Smooth muscle cell (in vitro differentiated cells): ENCODE measurements around the gene VPS13D. TPM values are rescaled to one million over a fixed set of nuclear protein-coding genes. Genes with fewer than 3 reads are reported as not detected.

ENCODE experiments used
- DNase-seq: peaks from one replicate; lab custom pipeline; 2025; ENCODE audit not compliant: unreplicated experiment; lab: John Stamatoyannopoulos, UW
- H2AFZ ChIP-seq: fragments of 200-600 bp; sonication (generic); 2 replicates; pipeline ENCODE4 v1.6.0; 2016; ENCODE audit warnings: antibody characterized with exemption, low read depth, mild to moderate bottlenecking
- H3F3A ChIP-seq: fragments of 200-600 bp; sonication (generic); 2 replicates; pipeline ENCODE4 v1.6.0; 2017; ENCODE audit warnings: antibody characterized with exemption, low read depth
- H3K27ac ChIP-seq: fragments of 200-600 bp; sonication (generic); 2 replicates; pipeline ENCODE4 v1.5.1; 2016; ENCODE audit warnings: low read depth, mild to moderate bottlenecking
- H3K27me3 ChIP-seq: fragments of 200-600 bp; sonication (generic); 2 replicates; pipeline ENCODE4 v1.6.1; 2016; ENCODE audit warnings: low read depth, mild to moderate bottlenecking
- H3K36me3 ChIP-seq: fragments of 200-600 bp; sonication (generic); 2 replicates; pipeline ENCODE4 v1.5.1; 2016; ENCODE audit warnings: low read depth
- H3K4me1 ChIP-seq: fragments of 200-600 bp; sonication (generic); 2 replicates; pipeline ENCODE4 v1.5.1; 2016; ENCODE audit warnings: low read depth
- H3K4me2 ChIP-seq: fragments of 200-600 bp; sonication (generic); 2 replicates; pipeline ENCODE4 v1.6.0; 2016; ENCODE audit warnings: mild to moderate bottlenecking
- H3K4me3 ChIP-seq: fragments of 200-600 bp; sonication (generic); 2 replicates; pipeline ENCODE4 v1.5.1; 2016; ENCODE audit warnings: mild to moderate bottlenecking
- H3K79me2 ChIP-seq: fragments of 200-600 bp; sonication (generic); 2 replicates; pipeline ENCODE4 v1.6.0; 2016; ENCODE audit warnings: low read depth, mild to moderate bottlenecking
- H3K9ac ChIP-seq: fragments of 200-600 bp; sonication (generic); 2 replicates; pipeline ENCODE4 v1.6.0; 2016; ENCODE audit warnings: low read depth
- H3K9me3 ChIP-seq: fragments of 200-600 bp; sonication (generic); replicated peaks from 2 replicates; pipeline ENCODE4 v1.5.1; 2016; ENCODE audit warnings: low read depth
- H4K20me1 ChIP-seq: fragments of 200-600 bp; sonication (generic); 2 replicates; pipeline ENCODE4 v1.6.0; 2016; ENCODE audit warnings: low read depth
- WGBS: methylation state at CpG from one replicate; pipeline ENCODE4 v1.1.7; 2016; ENCODE audit warnings: low lambda C conversion rate; 5-methylcytosine and 5-hydroxymethylcytosine counted together
- polyA plus RNA-seq: library from polyadenylated mRNA; unstranded; fragments of >200 nt; fragmentation: Nextera tagmentation; extraction: Ambion mirVana; gene quantifications from 2 replicates; pipeline ENCODE4 v1.2.1, GENCODE V29; 2016
- total RNA-seq: library from RNA; depleted of rRNA; stranded (reverse); fragments of >200 nt; gene quantifications from 2 replicates; pipeline ENCODE4 v1.2.3, GENCODE V29; 2014
- TF ChIP-seq, protein P1 (sequence below): fragments of 200-600 bp; sonication (generic); IDR thresholded peaks from 2 replicates; pipeline ENCODE4 v1.5.1; 2017; ENCODE audit warnings: borderline replicate concordance, mild to moderate bottlenecking, antibody characterized with exemption; ENCODE audit not compliant: insufficient read depth, poor library complexity, severe bottlenecking

VPS13D gene
- total and polyA plus RNA-seq, 2 experiments from 2014 or later = 3.5 to 20.0 TPM

DNA sequence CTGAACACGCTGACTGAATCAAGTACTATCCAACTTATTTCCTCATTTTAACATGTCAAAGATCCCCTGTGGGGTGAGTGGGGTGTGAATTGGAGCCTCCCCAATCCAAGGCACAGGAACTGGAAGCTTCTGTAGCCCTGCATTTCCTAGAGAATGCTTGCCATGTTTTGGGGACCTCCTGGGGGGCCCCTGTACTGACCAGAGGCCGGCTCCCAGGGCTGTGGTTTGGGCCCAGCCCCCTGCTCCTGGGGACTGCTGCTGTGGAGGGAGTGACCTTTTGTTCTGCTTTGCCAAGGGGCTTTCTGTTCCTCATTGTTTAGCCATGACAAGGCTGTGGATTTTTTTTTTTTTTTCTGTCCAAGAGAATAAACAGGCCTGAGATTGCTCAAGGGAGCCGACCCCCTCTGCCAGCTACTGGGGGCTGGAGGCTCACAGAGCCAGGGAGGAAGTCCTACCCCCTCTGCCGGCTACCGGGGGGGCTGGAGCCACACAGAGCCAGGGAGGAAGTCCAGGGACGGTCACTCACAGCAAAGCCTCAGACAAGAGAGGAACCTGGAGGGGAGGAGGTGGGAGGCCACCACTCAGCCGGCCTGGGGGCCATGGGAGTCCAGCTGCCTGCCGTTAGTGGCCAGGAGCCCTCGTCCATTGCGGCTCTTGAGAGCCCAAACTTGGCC lies 45.7 kb upstream of the VPS13D start:
- H3K27me3 ChIP-seq = no peaks in the 10 kb centered on the region
- no peaks in the 10 kb centered on the region for H3K79me2 ChIP-seq
- peak overlapping the region; percentile 80 for H3K4me2 ChIP-seq
- no peaks in the 10 kb centered on the region for H3K36me3 ChIP-seq
- H3K27ac ChIP-seq = peak overlapping the region; percentile 82
- H3K4me3 ChIP-seq = no peak overlapping the region
- no peaks in the 10 kb centered on the region for H4K20me1 ChIP-seq
- H2AFZ ChIP-seq = peak overlapping the region; percentile 93
- peaks cover 14% of the 10 kb centered on the region for H3K4me1 ChIP-seq
- peaks cover 6% of the 10 kb centered on the region for H3F3A ChIP-seq
- DNase-seq = peak; percentile 35
- H3K9me3 ChIP-seq = no peaks in the 10 kb centered on the region
- peak overlapping the region; percentile 56 for H3K9ac ChIP-seq
- 17% methylated on average over 10 of the region's 10 CpGs for WGBS
- TF ChIP-seq, protein P1, sequence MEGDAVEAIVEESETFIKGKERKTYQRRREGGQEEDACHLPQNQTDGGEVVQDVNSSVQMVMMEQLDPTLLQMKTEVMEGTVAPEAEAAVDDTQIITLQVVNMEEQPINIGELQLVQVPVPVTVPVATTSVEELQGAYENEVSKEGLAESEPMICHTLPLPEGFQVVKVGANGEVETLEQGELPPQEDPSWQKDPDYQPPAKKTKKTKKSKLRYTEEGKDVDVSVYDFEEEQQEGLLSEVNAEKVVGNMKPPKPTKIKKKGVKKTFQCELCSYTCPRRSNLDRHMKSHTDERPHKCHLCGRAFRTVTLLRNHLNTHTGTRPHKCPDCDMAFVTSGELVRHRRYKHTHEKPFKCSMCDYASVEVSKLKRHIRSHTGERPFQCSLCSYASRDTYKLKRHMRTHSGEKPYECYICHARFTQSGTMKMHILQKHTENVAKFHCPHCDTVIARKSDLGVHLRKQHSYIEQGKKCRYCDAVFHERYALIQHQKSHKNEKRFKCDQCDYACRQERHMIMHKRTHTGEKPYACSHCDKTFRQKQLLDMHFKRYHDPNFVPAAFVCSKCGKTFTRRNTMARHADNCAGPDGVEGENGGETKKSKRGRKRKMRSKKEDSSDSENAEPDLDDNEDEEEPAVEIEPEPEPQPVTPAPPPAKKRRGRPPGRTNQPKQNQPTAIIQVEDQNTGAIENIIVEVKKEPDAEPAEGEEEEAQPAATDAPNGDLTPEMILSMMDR = peak; percentile 31

DNA sequence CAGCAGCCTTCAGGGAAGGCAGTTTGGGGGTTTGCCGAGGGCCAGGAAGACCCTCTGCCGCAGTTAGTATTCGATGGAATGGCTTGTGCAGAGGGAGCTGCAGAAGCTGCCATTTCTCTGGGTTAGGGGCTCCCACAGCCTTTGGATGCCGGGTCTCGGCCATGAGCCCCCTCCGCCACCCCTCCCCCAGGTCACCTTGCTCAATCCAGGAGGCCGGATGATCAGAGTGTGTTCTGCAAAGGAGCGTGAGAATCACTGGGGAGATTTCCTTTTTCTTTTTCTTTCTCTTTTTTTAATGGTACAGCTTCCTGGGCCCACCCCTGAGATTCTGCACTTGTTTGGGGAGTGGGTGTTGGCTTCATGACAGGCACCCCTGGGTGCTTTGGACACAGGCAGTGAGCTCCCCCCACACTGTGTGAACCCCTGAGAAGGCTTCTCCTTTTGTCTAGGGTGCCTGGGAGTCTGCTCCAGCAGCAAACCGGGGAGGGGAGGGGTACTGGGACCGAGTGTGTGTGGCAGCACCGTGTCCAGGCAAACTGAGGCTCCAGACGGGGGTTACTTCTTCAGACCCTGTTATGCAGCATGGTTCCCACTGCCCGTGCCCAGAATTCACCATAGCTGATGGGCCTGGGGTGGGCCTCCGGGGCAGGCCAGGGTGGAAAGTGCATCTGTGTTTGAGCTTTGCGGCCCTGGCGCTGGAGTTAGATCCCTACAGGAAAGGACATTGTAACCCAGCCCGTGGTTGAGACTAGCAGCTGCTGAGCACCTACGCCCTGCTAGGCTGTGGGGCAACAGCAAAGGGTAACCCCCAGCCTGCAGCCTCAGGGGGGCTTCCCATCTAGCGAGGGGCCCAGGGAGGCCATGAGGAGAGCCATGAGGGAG lies 44.6 kb upstream of the VPS13D start:
- Histone ChIP-seq H4K20me1 (no peaks in the 10 kb centered on the region), H3K79me2 (no peaks in the 10 kb centered on the region), H3K4me2 (peak overlapping the region; percentile 80), H3K9ac (no peak overlapping the region), H3K4me3 (no peak overlapping the region), H2AFZ (no peak overlapping the region), H3K4me1 (peaks cover 14% of the 10 kb centered on the region), H3K9me3 (no peaks in the 10 kb centered on the region), H3K27me3 (no peaks in the 10 kb centered on the region), H3K36me3 (no peaks in the 10 kb centered on the region), H3F3A (no peaks in the 10 kb centered on the region), H3K27ac (peak overlapping the region; percentile 82)
- TF ChIP-seq, protein P1 = no peak
- no peak for DNase-seq
- 87% methylated on average over 19 of the region's 19 CpGs for WGBS

DNA sequence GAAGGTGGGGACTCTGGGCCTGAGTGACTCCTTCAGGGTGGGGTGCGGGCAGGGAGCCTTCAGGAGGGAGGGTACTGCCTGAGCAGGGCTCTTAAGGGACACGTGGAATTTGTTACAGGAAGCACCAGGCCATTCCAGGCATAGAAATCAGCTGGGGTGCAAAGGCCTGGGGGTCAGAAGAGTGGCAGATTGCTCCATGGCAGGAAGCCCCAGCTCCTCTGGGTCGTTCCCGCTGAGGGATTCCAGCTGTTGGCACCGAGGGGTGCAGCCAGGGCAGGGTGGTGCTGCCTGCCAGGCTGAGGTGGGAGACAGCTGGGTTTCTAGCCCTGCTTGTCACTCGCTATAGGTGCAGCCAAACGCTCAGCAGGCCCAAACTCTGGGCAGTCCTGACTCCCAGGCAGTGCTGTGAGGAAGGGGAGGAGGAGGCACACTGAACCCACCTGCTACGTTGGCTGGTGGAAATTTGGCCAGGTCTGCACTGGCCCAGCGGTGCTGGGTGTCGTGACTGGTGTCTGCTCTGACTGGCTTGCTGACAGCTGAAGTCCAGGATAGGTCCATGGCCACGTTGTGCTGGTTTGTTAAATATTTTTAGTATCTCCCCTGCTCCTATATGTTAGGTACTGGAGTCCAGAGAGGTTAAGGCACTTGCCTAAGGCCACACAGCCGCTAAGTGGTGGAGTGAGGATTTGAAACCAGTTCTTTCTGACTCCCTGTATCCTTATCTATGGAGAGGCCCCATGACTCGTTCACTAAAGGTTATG lies 43.7 kb upstream of the VPS13D start:
- H3K27me3 ChIP-seq = no peaks in the 10 kb centered on the region
- H3K4me1 ChIP-seq = peaks cover 14% of the 10 kb centered on the region
- H3K27ac ChIP-seq = no peak overlapping the region
- no peak for DNase-seq
- H3K36me3 ChIP-seq = no peaks in the 10 kb centered on the region
- WGBS = 86% methylated on average over 13 of the region's 13 CpGs
- no peaks in the 10 kb centered on the region for H4K20me1 ChIP-seq
- no peaks in the 10 kb centered on the region for H3F3A ChIP-seq
- no peak overlapping the region for H3K4me3 ChIP-seq
- TF ChIP-seq, protein P1 = no peak
- no peaks in the 10 kb centered on the region for H3K9me3 ChIP-seq
- no peak overlapping the region for H3K4me2 ChIP-seq
- no peaks in the 10 kb centered on the region for H3K79me2 ChIP-seq
- H3K9ac ChIP-seq = no peak overlapping the region
- H2AFZ ChIP-seq = no peak overlapping the region
